Lower leg skin (tissue), 3 donors: ENCODE results near the gene CNTNAP5.

Source experiments
- CTCF ChIP-seq, 3 donors: fragments of 450-650 bp; IDR thresholded peaks; one replicate each; pipeline ENCODE4 v1.5.1; 2016; ENCODE audit warnings: antibody characterized with exemption in 3 of 3, mild to moderate bottlenecking in 3 of 3, moderate library complexity in 2 of 3
- POLR2A ChIP-seq, 2 donors: fragments of 450-650 bp; IDR thresholded peaks; one replicate each; pipeline ENCODE4 v1.6.1; 2016 to 2017; ENCODE audit warnings: antibody characterized with exemption in 2 of 2, mild to moderate bottlenecking in 1 of 2, moderate library complexity in 1 of 2

- no peak for TF ChIP-seq CTCF (IDR thresholded peaks at IDR 0.05)
- no peak for TF ChIP-seq POLR2A (IDR thresholded peaks at IDR 0.05)
Observed at GRCh38 chr2:124535816-124536215, 510.7 kb downstream of the CNTNAP5 start.
